PC-9 (cell line): ENCODE results near the gene PSMB9.

Experiments
- CTCF ChIP-seq: fragments of 200-600 bp; sonication (generic); conservative IDR thresholded peaks from 2 replicates; pipeline ENCODE4 v1.6.1; 2017; ENCODE audit warnings: mixed run types, antibody characterized with exemption, mild to moderate bottlenecking, moderate library complexity
- EZH2 ChIP-seq: fragments of 200-600 bp; sonication (generic); IDR thresholded peaks from 2 replicates; pipeline ENCODE4 v1.8.0; 2017; ENCODE audit warnings: antibody characterized with exemption, low read depth

GRCh38 chr6:32842690-32843089, 11.3 kb upstream of the PSMB9 start:
- TF ChIP-seq CTCF (no peak), EZH2 (no peak)
